Measurements from ENCODE around the gene RPS18.
A peak's percentile ranks its signal among the peaks of the same experiment; 100 is the strongest.
"Not testable (repeated sequence)": the region's sequence is repeated elsewhere in the genome, so short reads cannot be mapped to it uniquely, and the experiment has no call there.

The RPS18 gene

DNA sequence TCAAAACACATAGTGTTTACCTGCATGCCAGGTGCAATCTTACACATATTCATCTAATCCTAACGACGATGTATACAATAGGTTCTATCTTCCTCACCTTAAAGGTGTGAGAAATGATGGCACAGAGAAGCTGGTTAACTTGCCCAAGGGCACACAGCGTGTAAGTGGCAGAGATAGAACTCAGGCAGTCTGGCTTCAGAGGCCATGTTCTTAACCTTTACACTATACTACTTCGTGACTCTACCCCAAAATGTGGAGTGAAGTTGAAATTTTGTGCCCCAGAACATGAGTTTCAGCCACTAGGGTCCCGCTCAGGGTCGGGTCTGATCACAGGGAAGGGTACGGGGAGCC, 783 bp upstream of the RPS18 start:
- peak overlapping the region; percentile 51 to 88 (median 79) for H3K4me3 ChIP-seq
- peak overlapping the region; percentile 90 to 99 (median 96) for H3K27ac ChIP-seq

DNA sequence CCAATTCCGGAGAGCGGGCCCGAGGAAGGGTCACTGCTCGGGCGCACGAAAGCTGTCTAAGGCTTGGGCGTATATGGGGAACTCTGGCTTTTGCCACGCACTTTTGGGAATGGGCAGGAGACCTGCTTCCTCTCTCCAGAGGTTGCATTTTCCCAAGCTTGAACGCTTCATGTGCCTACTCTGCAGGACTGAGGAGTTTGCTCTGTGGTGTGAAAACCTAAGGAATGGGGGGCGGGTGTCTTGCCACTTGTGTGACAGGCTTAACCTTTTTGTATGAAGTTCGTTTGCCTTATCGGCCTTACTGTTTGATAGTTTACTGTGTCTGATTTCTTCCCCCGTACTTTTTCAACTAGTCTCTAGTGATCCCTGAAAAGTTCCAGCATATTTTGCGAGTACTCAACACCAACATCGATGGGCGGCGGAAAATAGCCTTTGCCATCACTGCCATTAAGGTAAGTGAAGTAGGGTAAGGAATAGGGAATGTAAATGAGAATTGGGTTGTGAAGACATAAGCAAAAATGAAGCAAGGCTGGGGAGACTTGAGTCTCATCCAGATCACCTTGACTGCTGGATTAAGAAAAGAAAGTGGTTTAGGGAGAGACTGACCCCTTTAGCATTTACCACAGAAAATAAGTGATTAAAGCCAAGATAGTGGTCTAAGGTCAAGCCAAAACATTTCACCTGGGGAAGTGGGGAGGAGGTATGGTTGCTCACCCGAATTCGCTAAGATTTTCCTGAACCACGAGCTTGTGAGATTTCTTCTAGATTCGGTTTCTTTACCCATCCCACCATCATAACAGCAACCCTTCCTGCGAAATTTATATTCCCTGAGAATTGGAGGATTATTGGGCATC, 627 bp downstream of the RPS18 start:
- peak overlapping the region; percentile 33 to 99 (median 96) for H3K27ac ChIP-seq

DNA sequence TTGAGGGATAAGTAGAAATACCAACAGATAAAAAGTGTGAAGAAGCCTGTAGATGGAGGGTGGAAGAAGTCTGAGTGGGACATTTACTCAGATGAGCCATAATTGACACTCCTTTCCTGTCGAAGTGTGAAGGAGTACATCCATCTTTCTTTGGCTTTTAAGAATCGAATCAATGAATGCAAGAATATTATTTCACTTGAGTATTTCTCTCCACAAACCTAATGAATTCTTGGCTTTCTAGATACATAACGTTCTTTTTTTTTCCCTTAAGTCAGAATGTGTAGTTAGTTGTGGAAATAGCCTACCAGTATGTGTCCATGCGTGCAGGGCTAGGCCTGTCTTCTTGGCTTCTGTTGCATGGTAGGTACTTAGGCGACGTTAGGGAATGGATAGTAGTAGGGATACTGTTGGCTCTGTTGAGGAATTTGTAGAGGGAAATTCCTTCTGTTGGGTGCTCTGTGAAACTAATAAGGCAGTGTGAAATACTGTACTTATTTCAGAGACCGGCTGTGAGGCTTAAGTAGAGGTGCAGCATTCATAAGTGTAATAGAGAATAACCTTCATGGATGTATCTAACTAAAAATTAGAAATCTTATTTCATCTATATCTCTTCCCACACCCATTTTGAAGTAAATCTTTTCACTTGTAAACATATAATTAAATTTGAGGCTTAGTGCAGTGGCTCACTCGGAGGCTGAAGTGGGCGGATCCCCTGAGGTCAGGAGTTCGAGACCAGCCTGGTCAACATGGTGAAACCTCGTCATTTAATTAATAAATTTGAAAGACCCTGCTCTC, 1.5 kb downstream of the RPS18 start:
- H3K4me3 ChIP-seq, result peak overlapping the region; percentile 51 to 88 (median 79)
- peak overlapping the region in 18 of 21 experiments; percentile 87 to 99 (median 96) for H3K27ac ChIP-seq

More for the DNA sequence above, 627 bp downstream of the RPS18 start:
- peak overlapping the region; percentile 51 to 88 (median 79) for H3K4me3 ChIP-seq

DNA sequence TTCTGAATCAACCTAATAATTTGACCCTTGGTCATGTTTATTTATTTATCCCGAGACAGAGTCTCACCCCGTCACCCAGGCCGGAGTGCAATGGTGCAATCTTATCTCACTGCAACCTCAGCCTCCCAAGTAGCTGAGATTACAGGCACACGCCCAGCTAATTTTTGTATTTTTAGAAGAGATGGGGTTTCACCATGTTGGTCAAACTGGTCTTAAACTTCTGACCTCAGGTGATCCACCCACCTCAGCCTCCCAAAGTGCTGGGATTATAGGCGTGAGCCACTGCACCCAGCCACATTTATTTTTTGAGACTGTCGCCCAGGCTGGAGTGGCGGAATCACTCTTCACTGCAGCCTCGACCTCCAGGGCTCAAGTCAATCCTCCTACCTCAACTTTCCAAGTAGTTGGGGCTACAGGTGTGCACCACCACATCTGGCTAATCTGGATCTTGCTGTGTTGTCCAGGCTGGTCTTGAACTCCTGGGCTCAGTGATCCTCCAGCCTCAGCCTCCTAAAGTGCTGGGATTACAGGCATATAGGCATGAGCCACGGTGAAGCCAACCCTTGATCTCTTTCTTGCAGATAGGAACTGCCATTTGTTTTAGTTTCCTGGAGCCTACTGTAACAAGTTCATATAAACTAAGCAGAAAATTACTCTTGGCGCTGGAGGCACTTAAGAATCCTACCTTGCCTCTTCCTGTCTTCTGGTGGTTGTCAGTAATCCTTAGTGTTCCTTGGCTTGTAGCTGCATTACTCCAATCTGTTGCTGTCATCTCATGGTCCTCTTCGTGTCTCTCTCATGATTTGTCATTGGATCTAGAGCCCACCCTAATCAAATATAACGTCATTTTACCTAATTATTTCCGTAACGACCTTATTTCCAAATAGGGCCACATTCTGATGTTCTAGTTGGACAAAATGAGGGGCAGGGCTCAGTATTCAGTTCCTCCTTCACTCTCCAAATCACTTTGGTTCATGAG, 2.3 kb downstream of the RPS18 start:
- Histone ChIP-seq H3K4me3 (peak overlapping the region in 6 of 7 experiments; percentile 10 to 83 (median 71)), H3K27ac (peak overlapping the region in 12 of 21 experiments; percentile 8 to 97 (median 38))

DNA sequence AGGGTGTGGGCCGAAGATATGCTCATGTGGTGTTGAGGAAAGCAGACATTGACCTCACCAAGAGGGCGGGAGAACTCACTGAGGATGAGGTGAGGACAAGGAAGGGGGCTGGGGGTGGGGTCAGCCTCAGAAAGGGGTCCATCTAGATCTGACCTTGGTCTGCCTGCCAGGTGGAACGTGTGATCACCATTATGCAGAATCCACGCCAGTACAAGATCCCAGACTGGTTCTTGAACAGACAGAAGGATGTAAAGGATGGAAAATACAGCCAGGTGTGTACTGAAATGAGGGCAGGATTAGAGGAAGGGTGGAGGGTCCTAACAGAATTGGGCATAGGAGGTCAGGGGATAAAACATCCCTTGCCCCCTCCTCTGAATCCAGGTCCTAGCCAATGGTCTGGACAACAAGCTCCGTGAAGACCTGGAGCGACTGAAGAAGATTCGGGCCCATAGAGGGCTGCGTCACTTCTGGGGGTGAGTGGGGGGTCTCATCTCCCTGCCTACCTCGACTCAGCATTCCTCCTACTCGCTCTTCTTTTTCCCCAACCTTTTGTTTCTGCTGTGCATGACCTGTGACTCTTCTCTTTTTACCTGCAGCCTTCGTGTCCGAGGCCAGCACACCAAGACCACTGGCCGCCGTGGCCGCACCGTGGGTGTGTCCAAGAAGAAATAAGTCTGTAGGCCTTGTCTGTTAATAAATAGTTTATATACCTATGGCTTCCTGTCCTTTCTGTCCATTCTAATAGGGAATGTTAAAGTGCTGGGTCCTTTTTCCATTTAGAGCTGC, 4.1 kb downstream of the RPS18 start:
- H3K27ac ChIP-seq, result peak overlapping the region in 20 of 21 experiments; percentile 84 to 98 (median 95)
- peak overlapping the region in 6 of 7 experiments; percentile 55 to 86 (median 66) for H3K4me3 ChIP-seq

DNA sequence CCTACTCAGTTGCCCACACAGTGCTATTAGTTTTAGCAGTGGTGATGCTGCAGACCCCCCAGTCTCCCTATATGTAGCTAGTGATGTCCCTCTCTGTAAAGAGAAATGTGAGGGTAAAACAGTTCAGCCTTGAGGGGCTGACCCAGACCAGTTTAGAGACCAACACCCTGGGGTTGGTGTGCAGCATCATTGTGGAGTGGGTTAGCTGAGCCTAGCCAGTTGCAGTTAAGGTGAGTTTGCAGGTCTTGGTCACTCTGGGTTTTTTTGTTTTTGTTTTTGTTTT, 4.6 kb downstream of the RPS18 start:
- H3K27ac ChIP-seq, result peak overlapping the region in 20 of 21 experiments; percentile 84 to 98 (median 95)
- peak overlapping the region; percentile 55 to 86 (median 66) for H3K4me3 ChIP-seq

DNA sequence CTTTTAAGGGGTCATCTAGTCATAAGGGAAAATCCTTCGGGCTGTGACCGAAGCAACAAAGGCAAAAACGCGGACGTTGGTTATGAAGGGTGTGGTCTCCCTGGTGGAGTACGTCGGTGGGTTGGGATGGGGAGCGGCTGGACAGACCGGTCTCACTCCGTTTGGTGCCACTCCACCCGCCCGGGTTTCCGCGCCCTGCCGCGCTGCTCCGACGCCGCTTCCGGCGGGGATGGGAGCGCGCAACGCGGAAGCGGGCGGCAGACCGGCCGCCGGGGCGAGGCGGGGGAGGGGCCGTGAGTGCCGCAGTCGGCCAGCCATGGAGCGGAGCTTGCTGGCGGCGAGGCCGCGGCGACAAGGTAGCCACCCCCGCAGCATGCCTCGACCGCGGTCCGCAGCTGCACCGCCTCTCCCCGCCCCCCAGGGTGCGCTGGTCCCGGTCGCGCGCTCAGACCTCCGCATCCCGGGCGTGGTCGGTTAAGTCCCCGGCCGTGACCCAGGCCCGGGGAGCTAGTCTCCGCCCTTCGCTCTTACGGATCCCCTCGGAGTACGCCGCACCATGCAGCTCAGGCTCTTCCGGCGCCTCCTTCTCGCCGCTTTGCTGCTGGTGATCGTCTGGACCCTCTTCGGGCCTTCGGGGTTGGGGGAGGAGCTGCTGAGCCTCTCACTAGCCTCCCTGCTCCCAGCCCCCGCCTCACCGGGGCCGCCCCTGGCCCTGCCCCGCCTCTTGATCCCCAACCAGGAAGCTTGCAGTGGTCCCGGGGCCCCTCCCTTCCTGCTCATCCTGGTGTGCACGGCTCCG, 5.2 kb downstream of the RPS18 start, which contains the start of gene B3GALT4:
Gene B3GALT4, plus strand, starts transcription at position 260 of the 799 bp plus-strand sequence. Its CDS starts 297 bp downstream, at position 557.
- H3K4me3 ChIP-seq, result peak within 1 kb of the TSS; percentile 55 to 86 (median 66)
- peak within 1 kb of the TSS; percentile 27 to 98 (median 95) for H3K27ac ChIP-seq

DNA sequence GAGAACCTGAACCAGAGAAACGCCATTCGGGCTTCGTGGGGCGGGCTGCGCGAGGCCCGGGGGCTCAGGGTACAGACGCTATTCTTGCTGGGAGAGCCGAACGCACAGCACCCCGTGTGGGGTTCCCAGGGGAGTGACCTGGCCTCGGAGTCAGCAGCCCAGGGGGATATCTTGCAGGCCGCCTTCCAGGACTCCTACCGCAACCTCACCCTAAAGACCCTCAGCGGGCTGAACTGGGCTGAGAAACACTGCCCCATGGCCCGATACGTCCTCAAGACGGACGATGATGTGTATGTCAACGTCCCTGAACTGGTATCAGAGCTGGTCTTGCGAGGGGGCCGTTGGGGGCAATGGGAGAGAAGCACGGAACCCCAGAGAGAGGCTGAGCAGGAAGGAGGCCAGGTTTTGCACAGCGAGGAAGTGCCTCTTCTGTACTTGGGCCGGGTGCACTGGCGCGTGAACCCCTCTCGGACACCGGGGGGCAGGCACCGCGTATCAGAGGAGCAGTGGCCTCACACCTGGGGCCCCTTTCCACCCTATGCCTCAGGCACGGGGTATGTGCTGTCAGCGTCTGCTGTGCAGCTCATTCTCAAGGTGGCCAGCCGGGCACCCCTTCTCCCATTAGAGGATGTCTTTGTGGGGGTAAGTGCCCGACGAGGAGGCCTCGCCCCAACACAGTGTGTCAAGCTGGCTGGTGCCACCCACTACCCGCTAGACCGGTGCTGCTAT, 6.0 kb downstream of the RPS18 start:
- Histone ChIP-seq H3K4me3 (peak overlapping the region; percentile 55 to 86 (median 66)), H3K27ac (peak overlapping the region; percentile 27 to 98 (median 95))

DNA sequence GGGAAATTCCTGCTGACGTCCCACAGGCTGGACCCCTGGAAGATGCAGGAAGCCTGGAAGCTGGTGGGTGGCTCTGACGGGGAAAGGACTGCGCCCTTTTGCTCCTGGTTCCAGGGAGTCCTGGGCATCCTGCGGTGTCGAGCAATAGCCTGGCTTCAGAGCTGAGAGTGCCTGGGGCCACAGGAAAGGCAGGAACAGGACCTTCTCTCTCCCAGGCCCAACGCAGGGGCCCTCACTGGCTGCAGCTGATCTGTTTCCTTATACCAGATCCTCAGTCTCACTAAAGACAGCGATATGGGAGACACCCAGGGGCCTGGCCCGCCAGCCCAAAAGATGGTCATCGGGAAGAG, 6.5 kb downstream of the RPS18 start:
- Histone ChIP-seq H3K27ac (peak overlapping the region in 20 of 21 experiments; percentile 27 to 98 (median 95)), H3K4me3 (peak overlapping the region in 4 of 7 experiments; percentile 55 to 86 (median 68))

DNA sequence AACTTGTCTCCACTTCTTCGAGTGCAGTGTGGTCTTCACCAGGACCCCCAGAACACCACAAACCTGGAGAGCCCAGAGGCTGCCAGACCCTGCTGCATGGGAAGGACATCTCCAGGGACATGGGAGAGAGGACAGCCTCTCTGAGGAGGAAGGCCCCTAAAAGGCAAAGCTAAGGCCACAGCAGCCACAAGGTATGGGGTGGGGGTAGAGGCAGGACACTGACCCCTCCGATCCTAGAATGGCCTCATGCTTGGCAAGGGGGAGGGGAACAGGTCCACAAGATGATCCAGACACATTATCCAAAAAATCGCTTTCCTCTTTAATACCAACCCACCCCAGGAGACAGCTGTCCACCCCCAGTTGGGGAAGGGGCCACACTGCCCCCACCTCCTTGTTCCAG, 6.9 kb downstream of the RPS18 start:
- Histone ChIP-seq H3K27ac (peak overlapping the region in 8 of 21 experiments; percentile 3 to 97 (median 92)), H3K4me3 (no peak overlapping the region)

DNA sequence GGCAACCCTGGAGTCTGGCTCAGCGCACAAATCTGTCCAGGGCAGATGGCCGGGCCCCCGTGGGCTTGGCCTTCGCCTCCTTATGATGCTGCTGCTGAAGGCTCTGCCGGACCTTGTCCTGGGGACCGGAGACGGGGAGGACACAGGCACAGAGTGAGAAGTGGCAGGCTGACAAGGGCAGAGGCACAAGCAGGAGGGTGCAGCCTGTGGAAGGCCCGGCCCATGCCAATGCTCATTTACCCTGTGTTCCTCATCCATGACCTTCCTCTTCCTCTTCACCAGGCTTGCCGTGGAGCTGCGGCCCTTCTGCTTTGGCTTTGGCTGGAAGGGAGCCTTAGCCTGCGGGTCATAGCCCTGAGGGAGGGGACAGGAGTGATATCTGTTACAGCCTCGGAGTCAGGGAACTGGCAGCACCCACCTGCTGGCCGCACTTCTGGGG, 7.4 kb downstream of the RPS18 start:
- peak overlapping the region in 9 of 21 experiments; percentile 3 to 96 (median 22) for H3K27ac ChIP-seq
- no peak overlapping the region for H3K4me3 ChIP-seq

DNA sequence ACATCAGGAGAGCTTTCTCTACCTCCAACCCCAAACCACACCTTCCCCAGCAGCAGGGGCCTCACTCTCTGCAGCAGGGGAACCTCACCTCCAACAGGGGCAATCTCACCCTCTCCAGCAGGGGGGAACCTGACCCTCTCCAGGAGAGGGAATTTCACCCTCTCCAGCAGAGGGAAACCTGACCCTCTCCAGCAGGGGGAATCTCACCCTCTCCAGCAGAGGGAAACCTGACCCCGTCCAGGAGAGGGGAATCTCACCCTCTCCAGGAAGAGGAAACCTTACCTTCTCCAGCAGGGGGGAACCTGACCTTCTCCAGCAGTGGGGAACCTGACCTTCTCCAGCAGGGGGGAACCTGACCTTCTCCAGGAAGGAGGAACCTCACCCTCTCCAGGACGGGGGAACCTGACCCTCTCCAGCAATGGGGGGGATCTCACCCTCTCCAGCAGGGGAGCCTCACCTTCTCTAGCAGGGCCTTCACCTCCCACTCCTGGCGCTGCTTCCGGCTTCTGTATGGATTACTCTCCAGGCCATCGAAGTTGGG, 8.2 kb downstream of the RPS18 start:
- no peak overlapping the region for H3K4me3 ChIP-seq
- peak overlapping the region in 8 of 21 experiments; percentile 9 to 41 (median 26) for H3K27ac ChIP-seq

DNA sequence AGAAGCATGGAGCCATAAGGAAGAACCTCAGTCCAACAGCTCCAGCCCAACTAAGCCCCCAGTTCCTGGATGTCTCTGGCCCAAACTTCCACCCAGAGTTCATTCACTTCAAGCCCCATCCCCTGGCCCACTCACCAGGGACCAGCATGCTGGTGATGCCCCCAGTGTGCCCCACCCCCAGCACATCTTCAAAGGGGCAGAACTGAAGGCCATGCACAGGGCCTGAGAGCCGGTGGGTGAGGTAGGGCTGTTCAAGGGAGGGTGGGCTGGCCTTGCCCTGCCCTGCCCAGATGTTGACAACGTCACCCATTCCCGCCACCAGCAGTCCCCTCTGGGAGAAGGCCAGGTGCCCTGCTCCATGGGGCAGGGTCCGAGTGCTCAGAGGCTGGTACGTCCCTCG, 8.7 kb downstream of the RPS18 start:
- peak overlapping the region in 6 of 21 experiments; percentile 9 to 39 (median 32) for H3K27ac ChIP-seq

DNA sequence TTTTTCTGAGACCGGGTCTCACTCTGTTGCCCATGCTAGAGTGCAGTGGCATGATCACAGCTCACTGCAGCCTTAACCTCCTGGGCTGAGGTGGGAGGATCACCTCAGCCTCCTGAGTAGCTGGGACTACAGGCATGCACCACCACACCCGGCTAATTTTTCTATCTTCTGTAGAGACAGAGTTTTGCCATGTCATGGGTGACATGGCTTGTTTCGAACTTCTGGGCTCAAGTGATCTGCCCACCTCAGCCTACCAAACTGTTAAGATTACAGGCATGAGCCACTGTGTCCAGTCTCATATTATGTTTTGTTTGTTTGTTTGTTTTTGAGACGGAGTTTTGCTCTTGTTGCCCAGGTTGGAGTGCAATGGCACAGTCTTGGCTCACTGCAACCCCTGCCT, 13.3 kb downstream of the RPS18 start:
- not testable (repeated sequence) for H3K4me3 ChIP-seq, H3K27ac ChIP-seq

More for the DNA sequence above, 8.7 kb downstream of the RPS18 start:
- H3K4me3 ChIP-seq, result no peak overlapping the region

DNA sequence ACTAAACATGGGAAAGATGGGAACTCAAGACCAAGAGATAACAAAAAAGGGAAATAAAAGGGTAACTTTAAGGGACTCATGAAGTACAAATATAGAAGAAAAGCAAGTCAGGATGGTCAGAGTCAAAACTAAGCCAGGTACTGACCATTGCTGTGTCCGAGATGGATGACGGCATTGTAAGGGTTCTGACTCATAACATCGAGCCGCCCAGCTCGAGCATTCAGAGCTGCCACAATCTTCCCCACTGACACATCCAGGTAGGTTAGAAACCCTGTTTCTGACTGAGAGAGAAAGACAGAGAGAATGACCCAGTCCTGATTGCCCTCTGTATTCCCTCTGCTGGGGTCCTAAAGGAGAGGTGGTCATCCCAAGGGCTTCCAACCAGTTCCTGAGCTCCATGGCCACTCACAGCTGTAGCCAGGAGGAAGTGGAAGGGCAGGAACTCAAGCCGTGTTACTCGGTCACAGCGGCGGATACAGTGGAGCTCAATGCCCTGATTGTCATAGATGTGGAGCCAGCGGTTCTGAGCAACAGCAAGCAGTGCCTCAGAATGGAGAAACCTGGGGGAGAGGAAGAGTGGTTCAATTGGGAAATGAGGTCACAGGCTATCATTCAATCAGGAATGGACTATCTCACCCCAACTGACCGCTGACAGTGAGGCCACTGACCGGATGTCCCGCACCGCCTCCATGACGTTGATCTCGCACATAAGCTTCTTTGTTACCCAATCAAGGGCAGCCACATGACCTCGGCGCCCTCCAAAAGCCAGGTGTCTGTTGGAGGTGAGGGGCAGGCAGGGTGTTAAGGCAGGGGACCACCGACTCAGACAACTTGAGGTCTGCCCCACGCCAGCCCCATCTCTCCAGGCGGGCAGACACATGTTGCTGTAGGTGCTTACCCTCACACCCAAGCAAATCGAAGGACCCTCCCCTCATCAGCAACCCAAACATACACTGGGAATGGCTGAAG, 15.4 kb downstream of the RPS18 start:
- Histone ChIP-seq H3K27ac (no peak overlapping the region), H3K4me3 (no peak overlapping the region)

All from skin epidermis (tissue), 12 donors.